H1 (cell line): ENCODE data around the gene FKBP10. TPM values are rescaled to one million over a fixed set of nuclear protein-coding genes. Genes with fewer than 3 reads are reported as not detected.
A peak's percentile ranks its signal among the peaks of the same experiment; 100 is the strongest.

ENCODE experiments used
- CTCF ChIA-PET: fragments of 300-600 bp; sonication (Branson Sonifier 250); formaldehyde crosslinking; loops from one replicate; lab custom pipeline; 2021; ENCODE audit not compliant: partially characterized antibody; lab: Charles Lee
- POLR2A ChIA-PET: fragments of 300-600 bp; sonication (Branson Sonifier 250); formaldehyde crosslinking; loops from one replicate; lab custom pipeline; 2021; ENCODE audit warnings: inconsistent platforms; ENCODE audit not compliant: partially characterized antibody; lab: Charles Lee
- DNase-seq, 2 experiments: peaks; one replicate each; pipeline versions ENCODE4 v3.0.0 to v3.0.0-alpha.2; 2010 to 2022; ENCODE audit warnings: low spot score in 2 of 2, low read depth in 1 of 2, mixed read lengths in 1 of 2
- FAIRE-seq: peaks from 2 replicates; lab custom pipeline; 2011; peaks lifted over from hg19 to GRCh38; lab: Jason Lieb, UNC
- H2AFZ ChIP-seq: 2 replicates; pipeline ENCODE4 v1.8.1; 2012; ENCODE audit warnings: low read length, inconsistent platforms
- H2AK5ac ChIP-seq: 2 replicates; pipeline ENCODE4 v1.6.1; 2013; ENCODE audit warnings: low read depth, low read length
- H2BK120ac ChIP-seq: replicated peaks from 2 replicates; pipeline ENCODE3; 2013; ENCODE audit warnings: low read depth, low read length, inconsistent platforms
- H2BK12ac ChIP-seq: 2 replicates; pipeline ENCODE4 v1.6.1; 2013; ENCODE audit warnings: low read depth, low read length
- H2BK15ac ChIP-seq: 2 replicates; pipeline ENCODE4 v1.6.1; 2013; ENCODE audit warnings: low read length
- H2BK20ac ChIP-seq: 2 replicates; pipeline ENCODE4 v1.6.1; 2013; ENCODE audit warnings: low read length
- H2BK5ac ChIP-seq: 2 replicates; pipeline ENCODE4 v1.6.1; 2013; ENCODE audit warnings: low read depth, low read length
- H3K14ac ChIP-seq: 2 replicates; pipeline ENCODE4 v1.6.1; 2013; ENCODE audit warnings: inconsistent platforms; ENCODE audit not compliant: insufficient read length
- H3K18ac ChIP-seq: 2 replicates; pipeline ENCODE4 v1.6.1; 2013; ENCODE audit warnings: low read length; ENCODE audit errors: extremely low read depth
- H3K23ac ChIP-seq: 2 replicates; pipeline ENCODE4 v1.6.1; 2013; ENCODE audit warnings: inconsistent platforms; ENCODE audit not compliant: insufficient read length
- H3K23me2 ChIP-seq: 2 replicates; pipeline ENCODE4 v1.6.1; 2013; ENCODE audit warnings: low read depth, low read length
- H3K27ac ChIP-seq: 2 replicates; pipeline ENCODE4 v1.6.1; 2011; ENCODE audit warnings: low read depth, low read length, inconsistent platforms
- H3K27me3 ChIP-seq, 4 experiments: replicated peaks in 1 of 4; 1 replicate in 1 of 4; 2 replicates in 3 of 4; pipeline versions ENCODE4 v1.6.1 to v1.8.1; 2011 to 2013; ENCODE audit warnings: low read length in 3 of 4, mild to moderate bottlenecking in 3 of 4, inconsistent platforms in 2 of 4, mixed read lengths in 2 of 4, moderate library complexity in 1 of 4; ENCODE audit not compliant: control insufficient read depth in 3 of 4, insufficient read depth in 3 of 4; ENCODE audit errors: extremely low read depth in 1 of 4
- H3K36me3 ChIP-seq, 4 experiments: 2 replicates each; pipeline versions ENCODE4 v1.6.1 to v1.8.1; 2011 to 2013; ENCODE audit warnings: mild to moderate bottlenecking in 4 of 4, low read length in 3 of 4, moderate library complexity in 2 of 4, control low read depth in 1 of 4, inconsistent platforms in 1 of 4; ENCODE audit not compliant: insufficient read depth in 4 of 4, control insufficient read depth in 2 of 4
- H3K4ac ChIP-seq: replicated peaks from 2 replicates; pipeline ENCODE3; 2013; ENCODE audit warnings: low read length, low read depth, mixed read lengths, inconsistent platforms; ENCODE audit not compliant: insufficient read length
- H3K4me1 ChIP-seq, 4 experiments: replicated peaks in 1 of 4; 1 replicate in 1 of 4; 2 replicates in 3 of 4; pipeline versions ENCODE4 v1.6.1 to v1.8.1; 2011 to 2013; ENCODE audit warnings: low read length in 3 of 4, inconsistent platforms in 2 of 4, mixed read lengths in 1 of 4; ENCODE audit not compliant: insufficient read depth in 4 of 4, control insufficient read depth in 3 of 4
- H3K4me2 ChIP-seq, 2 experiments: 2 replicates each; pipeline versions ENCODE4 v1.6.1 to v1.8.1; 2011 to 2013; ENCODE audit warnings: low read depth in 2 of 2, low read length in 2 of 2, control low read depth in 1 of 2, inconsistent platforms in 1 of 2, mild to moderate bottlenecking in 1 of 2; ENCODE audit not compliant: insufficient read depth in 1 of 2
- H3K4me3 ChIP-seq, 4 experiments: fragments of 200-600, 300-600 bp in 1 of 4; sonication (generic), shearing (Covaris generic), sonication (Bioruptor Twin) in 1 of 4; 2 replicates each; pipeline versions ENCODE4 v1.5.1 to v1.8.1; 2011 to 2016; ENCODE audit warnings: low read length in 4 of 4, low read depth in 3 of 4, control low read depth in 2 of 4, inconsistent platforms in 2 of 4, mild to moderate bottlenecking in 2 of 4, mixed read lengths in 1 of 4, moderate library complexity in 1 of 4; ENCODE audit not compliant: insufficient read depth in 2 of 4; ENCODE audit errors: extremely low read depth in 1 of 4
- H3K56ac ChIP-seq: replicated peaks from 2 replicates; pipeline ENCODE3; 2013; ENCODE audit warnings: low read depth, mild to moderate bottlenecking, mixed read lengths, low read length, inconsistent platforms; ENCODE audit not compliant: insufficient read length
- H3K79me1 ChIP-seq: 2 replicates; pipeline ENCODE4 v1.6.1; 2013; ENCODE audit warnings: low read depth, low read length, control low read depth
- H3K79me2 ChIP-seq, 2 experiments: 2 replicates each; pipeline versions ENCODE4 v1.6.1 to v1.8.1; 2012 to 2013; ENCODE audit warnings: low read length in 2 of 2, mild to moderate bottlenecking in 2 of 2, inconsistent platforms in 1 of 2; ENCODE audit not compliant: insufficient read depth in 2 of 2, control insufficient read depth in 1 of 2
- H3K9ac ChIP-seq, 4 experiments: replicated peaks in 1 of 4; 1 replicate in 1 of 4; 2 replicates in 3 of 4; pipeline versions ENCODE4 v1.6.1 to v1.8.1; 2011 to 2013; ENCODE audit warnings: low read depth in 3 of 4, low read length in 3 of 4, control low read depth in 2 of 4, mild to moderate bottlenecking in 2 of 4, moderate library complexity in 2 of 4, inconsistent platforms in 1 of 4; ENCODE audit errors: extremely low read depth in 1 of 4
- H3K9me3 ChIP-seq, 2 experiments: 2 replicates each; pipeline versions ENCODE4 v1.6.1 to v1.8.1; 2012 to 2013; ENCODE audit warnings: mild to moderate bottlenecking in 2 of 2, moderate library complexity in 2 of 2, control low read depth in 1 of 2, inconsistent platforms in 1 of 2, low read depth in 1 of 2, low read length in 1 of 2, mixed read lengths in 1 of 2; ENCODE audit not compliant: insufficient read depth in 2 of 2
- H4K20me1 ChIP-seq, 2 experiments: replicated peaks in 1 of 2; 2 replicates each; pipeline versions ENCODE3 to v1.8.1; 2011 to 2013; ENCODE audit warnings: inconsistent platforms in 2 of 2, low read length in 2 of 2, mild to moderate bottlenecking in 1 of 2; ENCODE audit not compliant: insufficient read depth in 2 of 2, control insufficient read depth in 1 of 2
- H4K5ac ChIP-seq: 2 replicates; pipeline ENCODE4 v1.6.1; 2013; ENCODE audit warnings: low read length, low read depth, mixed read lengths, inconsistent platforms; ENCODE audit not compliant: insufficient read length
- H4K8ac ChIP-seq: 2 replicates; pipeline ENCODE4 v1.8.0; 2013; ENCODE audit warnings: mild to moderate bottlenecking, moderate library complexity, low read length, inconsistent platforms; ENCODE audit not compliant: insufficient read depth; ENCODE audit errors: extremely low read depth
- H4K91ac ChIP-seq: replicated peaks from 2 replicates; pipeline ENCODE3; 2013; ENCODE audit warnings: low read length, mixed read lengths, inconsistent platforms; ENCODE audit not compliant: insufficient read length
- BCL11A ChIP-seq, 2 experiments: IDR thresholded peaks; one replicate each; pipeline ENCODE4 v1.6.1; 2011; ENCODE audit warnings: low read depth in 2 of 2, low read length in 2 of 2, mild to moderate bottlenecking in 2 of 2
- BRCA1 ChIP-seq: IDR thresholded peaks from 2 replicates; pipeline ENCODE4 v1.6.1; 2012; ENCODE audit warnings: low read depth, low read length, improper control_type of control experiment
- CEBPB ChIP-seq: IDR thresholded peaks from 2 replicates; pipeline ENCODE4 v1.6.1; 2012; ENCODE audit warnings: low read depth, low read length
- CHD1 ChIP-seq: IDR thresholded peaks from 2 replicates; pipeline ENCODE4 v1.6.1; 2012; ENCODE audit warnings: low read depth, low read length, improper control_type of control experiment
- CHD2 ChIP-seq: IDR thresholded peaks from 2 replicates; pipeline ENCODE4 v1.6.1; 2012; ENCODE audit warnings: low read length, improper control_type of control experiment
- CREB1 ChIP-seq: IDR thresholded peaks from 2 replicates; pipeline ENCODE4 v1.6.1; 2012; ENCODE audit warnings: inconsistent platforms
- FOSL1 ChIP-seq: IDR thresholded peaks from 2 replicates; pipeline ENCODE4 v1.6.1; 2011; ENCODE audit warnings: mild to moderate bottlenecking, low read depth, low read length, moderate library complexity; ENCODE audit not compliant: insufficient read depth
- GABPA ChIP-seq: IDR thresholded peaks from 2 replicates; pipeline ENCODE4 v1.6.1; 2011; ENCODE audit warnings: mild to moderate bottlenecking, low read length, moderate library complexity, borderline replicate concordance; ENCODE audit not compliant: insufficient read depth
- SAP30 ChIP-seq: fragments of 300-600 bp; sonication (generic); IDR thresholded peaks from 2 replicates; pipeline ENCODE4 v1.7.1; 2012; ENCODE audit warnings: low read length, moderate library complexity, mild to moderate bottlenecking, inconsistent platforms; ENCODE audit not compliant: insufficient read depth, insufficient replicate concordance
- SIRT6 ChIP-seq: IDR thresholded peaks from one replicate; pipeline ENCODE4 v1.7.1; 2012; ENCODE audit warnings: low read length, inconsistent platforms
- SP1 ChIP-seq: IDR thresholded peaks from 2 replicates; pipeline ENCODE4 v1.6.1; 2011; ENCODE audit warnings: low read depth, low read length
- SRF ChIP-seq: IDR thresholded peaks from 2 replicates; pipeline ENCODE4 v1.6.1; 2011; ENCODE audit warnings: mild to moderate bottlenecking, low read depth, low read length, moderate library complexity
- SUZ12 ChIP-seq: fragments of 200-600 bp; sonication (generic); IDR thresholded peaks from 2 replicates; pipeline ENCODE4 v1.6.1; 2012; ENCODE audit warnings: mild to moderate bottlenecking, inconsistent platforms, low read length, moderate library complexity, mixed read lengths
- WGBS, 2 experiments: shearing (Covaris generic) in 1 of 2; methylation state at CpG; one replicate each; pipeline versions ENCODE4 v1.1.6 to v1.1.7; 2013 to 2015; ENCODE audit warnings: low lambda C conversion rate in 2 of 2, mixed read lengths in 2 of 2, inconsistent platforms in 1 of 2, low coverage in 1 of 2, missing lambda C conversion rate in 1 of 2; ENCODE audit not compliant: insufficient replicate concordance in 2 of 2, insufficient coverage in 1 of 2, insufficient read length in 1 of 2; ENCODE audit errors: extremely low coverage in 1 of 2, missing lambda C conversion rate in 1 of 2; 5-methylcytosine and 5-hydroxymethylcytosine counted together
- polyA plus RNA-seq, 7 experiments: library from polyadenylated mRNA; depleted of rRNA in 3 of 7; stranded (reverse) in 5 of 7; unstranded in 2 of 7; fragments of >200 nt in 5 of 7; fragments of 200-250 nt in 2 of 7; gene quantifications; 1 replicate in 5 of 7; 2 replicates in 1 of 7; 4 replicates in 1 of 7; pipeline versions ENCODE4 v1.2.1 to v1.2.3, GENCODE V29; 2011 to 2013; ENCODE audit warnings: missing spikeins in 2 of 7, mixed read lengths in 2 of 7
- total RNA-seq: library from RNA; stranded (reverse); fragmentation: NEBNext Ultra II Directional; extraction: Animal tissue kit (Norgen Biotek cat#: 25700); gene quantifications from 2 replicates; pipeline ENCODE4 v1.2.1, GENCODE V29; 2021
- TF ChIP-seq, protein P1 (sequence below): IDR thresholded peaks from 2 replicates; pipeline ENCODE4 v1.6.1; 2012; ENCODE audit warnings: inconsistent platforms

FKBP10 gene
- total and polyA plus RNA-seq, 2 of the 8 experiments (the other 6 are each of a cell fraction or from before 2014, with no cell fraction given), result 173 to 283 TPM

DNA sequence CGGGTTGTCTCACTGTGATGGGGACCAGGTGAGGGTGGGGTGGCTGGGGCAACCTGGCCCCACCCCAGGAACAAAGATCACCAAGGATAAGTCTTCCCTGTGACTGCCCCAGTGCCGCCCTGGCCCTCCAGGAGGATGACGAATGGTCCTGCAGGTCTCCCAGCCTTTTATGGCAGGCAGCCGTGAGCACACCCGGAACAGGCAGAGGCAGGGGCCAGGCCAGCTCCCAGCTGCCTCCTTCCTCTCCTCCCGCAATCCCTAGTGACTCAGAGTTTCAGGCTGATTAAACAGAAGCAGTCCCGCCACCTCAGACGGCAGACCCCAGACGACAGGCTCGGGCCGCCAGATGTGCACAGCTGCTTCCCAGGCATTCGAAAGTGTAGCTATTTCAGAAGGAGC is 39.6 kb upstream of the FKBP10 start:
- H4K5ac ChIP-seq, result no peak overlapping the region
- no peaks in the 10 kb centered on the region for H3K9me3 ChIP-seq
- ChIA-PET CTCF (interaction anchor here (1.1 to 5.3 kb wide), 10 partner anchors 9 to 38 kb away, joined by 3 to 33 read pairs (median 8); partner anchors contain the start of genes JUP and P3H4), POLR2A (interaction anchor here (0.7 to 7.5 kb wide), 10 partner anchors 12 to 92 kb away, joined by 3 to 83 read pairs (median 4); partner anchors contain the start of genes EIF1, JUP and KLHL11)
- H3K56ac ChIP-seq, result no peak overlapping the region
- DNase-seq (peak in 1 of 2 experiments; percentile 57), FAIRE-seq (no peak)
- H3K4me2 ChIP-seq, result no peak overlapping the region
- peak overlapping the region; percentile 75; the same call in 1 of the 2 replicates for H2BK15ac ChIP-seq
- no peak overlapping the region for H3K27ac ChIP-seq
- peak overlapping the region; percentile 81 for H3K4ac ChIP-seq
- no peak overlapping the region for H2BK120ac ChIP-seq
- no peak overlapping the region for H3K4me3 ChIP-seq
- peak overlapping the region; percentile 80; the same call in 1 of the 2 replicates for H2BK12ac ChIP-seq
- peak overlapping the region; percentile 87 for H2BK5ac ChIP-seq
- H3K18ac ChIP-seq, result peak overlapping the region; percentile 24
- peaks cover 10 to 23% (median 21%) of the 10 kb centered on the region in 4 experiments; a peak in 5 of 8 replicates for H3K36me3 ChIP-seq
- no peaks in the 10 kb centered on the region for H3K27me3 ChIP-seq
- WGBS, 2 experiments, result 78% methylated on average over 12 of the region's 12 CpGs; no CpG with 5 or more reads in 1 of the 2 experiments
- H2AK5ac ChIP-seq, result 0 out of 2 replicates have a peak overlapping the region, but pooled peaks have one; percentile 32
- peaks cover 19% of the 10 kb centered on the region for H3K79me1 ChIP-seq
- H3K23me2 ChIP-seq, result no peaks in the 10 kb centered on the region; the same call in 1 of the 2 replicates
- H3K4me1 ChIP-seq, result peaks cover 0 to 51% (median 34%) of the 10 kb centered on the region in 4 experiments; a peak in 6 of 7 replicates
- H4K8ac ChIP-seq, result no peak overlapping the region; the same call in 1 of the 2 replicates
- H3K9ac ChIP-seq, result no peak overlapping the region
- H2AFZ ChIP-seq, result no peak overlapping the region
- peaks cover 0 to 35% of the 10 kb centered on the region in 2 experiments; a peak in 2 of 4 replicates for H3K79me2 ChIP-seq
- no peak overlapping the region for H3K14ac ChIP-seq
- H4K91ac ChIP-seq, result peak overlapping the region; percentile 40
- no peak overlapping the region for H3K23ac ChIP-seq
- peak overlapping the region; percentile 86; the same call in 1 of the 2 replicates for H2BK20ac ChIP-seq
- peaks cover 6 to 24% of the 10 kb centered on the region in 2 experiments for H4K20me1 ChIP-seq
- TF ChIP-seq GABPA (no peak), CREB1 (no peak), SIRT6 (no peak), CEBPB (no peak), SRF (no peak), BCL11A (IDR thresholded peaks at IDR 0.05; ENCODE audit: low read depth in 2 of 2, low read length in 2 of 2) (no peak), SP1 (no peak), CHD2 (no peak), CHD1 (no peak), SAP30 (no peak), FOSL1 (no peak), SUZ12 (no peak), BRCA1 (no peak)
- TF ChIP-seq, protein P1, sequence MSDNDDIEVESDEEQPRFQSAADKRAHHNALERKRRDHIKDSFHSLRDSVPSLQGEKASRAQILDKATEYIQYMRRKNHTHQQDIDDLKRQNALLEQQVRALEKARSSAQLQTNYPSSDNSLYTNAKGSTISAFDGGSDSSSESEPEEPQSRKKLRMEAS, result no peak
